Measurements from ENCODE around the gene ST6GALNAC5.

GRCh38 chr1:76824106-76824505 is 43.2 kb upstream of the ST6GALNAC5 start:
- TF ChIP-seq, protein P1, sequence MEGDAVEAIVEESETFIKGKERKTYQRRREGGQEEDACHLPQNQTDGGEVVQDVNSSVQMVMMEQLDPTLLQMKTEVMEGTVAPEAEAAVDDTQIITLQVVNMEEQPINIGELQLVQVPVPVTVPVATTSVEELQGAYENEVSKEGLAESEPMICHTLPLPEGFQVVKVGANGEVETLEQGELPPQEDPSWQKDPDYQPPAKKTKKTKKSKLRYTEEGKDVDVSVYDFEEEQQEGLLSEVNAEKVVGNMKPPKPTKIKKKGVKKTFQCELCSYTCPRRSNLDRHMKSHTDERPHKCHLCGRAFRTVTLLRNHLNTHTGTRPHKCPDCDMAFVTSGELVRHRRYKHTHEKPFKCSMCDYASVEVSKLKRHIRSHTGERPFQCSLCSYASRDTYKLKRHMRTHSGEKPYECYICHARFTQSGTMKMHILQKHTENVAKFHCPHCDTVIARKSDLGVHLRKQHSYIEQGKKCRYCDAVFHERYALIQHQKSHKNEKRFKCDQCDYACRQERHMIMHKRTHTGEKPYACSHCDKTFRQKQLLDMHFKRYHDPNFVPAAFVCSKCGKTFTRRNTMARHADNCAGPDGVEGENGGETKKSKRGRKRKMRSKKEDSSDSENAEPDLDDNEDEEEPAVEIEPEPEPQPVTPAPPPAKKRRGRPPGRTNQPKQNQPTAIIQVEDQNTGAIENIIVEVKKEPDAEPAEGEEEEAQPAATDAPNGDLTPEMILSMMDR (IDR thresholded peaks at IDR 0.05), result no peak
- no peak for TF ChIP-seq EP300 (IDR thresholded peaks at IDR 0.05)

All from esophagus muscularis mucosa (tissue), 3 donors.